ENCODE results near the gene FOXL2NB. TPM values are rescaled to one million over a fixed set of nuclear protein-coding genes. Genes with fewer than 3 reads are reported as not detected.
"Not testable (repeated sequence)": the region's sequence is repeated elsewhere in the genome, so short reads cannot be mapped to it uniquely, and the experiment has no call there.

FOXL2NB gene
- total RNA-seq, 2 experiments from 2014 or later, result not detected

DNA sequence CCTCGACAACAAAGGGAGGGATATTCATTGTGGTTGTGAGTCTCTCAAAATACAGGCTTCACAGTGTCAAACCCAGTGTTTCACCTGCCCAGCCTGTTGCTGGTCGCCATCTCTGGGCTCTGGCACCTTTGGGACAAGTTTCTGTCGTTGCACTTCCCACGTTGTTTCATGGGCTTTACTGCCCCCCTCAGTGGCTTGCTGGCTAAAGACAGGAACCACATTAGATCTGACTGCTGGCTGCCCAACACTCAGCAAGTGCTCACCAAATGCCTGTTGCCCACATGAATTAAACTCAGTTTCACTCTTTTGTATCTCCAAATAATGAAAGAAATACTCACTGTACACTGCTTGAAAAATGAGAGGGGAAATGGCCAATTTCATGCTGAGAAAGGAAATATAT is 27.7 kb upstream of the FOXL2NB start:
- no TSS peak for BruUV-seq (replicated peaks)
- TF ChIP-seq, protein P1, sequence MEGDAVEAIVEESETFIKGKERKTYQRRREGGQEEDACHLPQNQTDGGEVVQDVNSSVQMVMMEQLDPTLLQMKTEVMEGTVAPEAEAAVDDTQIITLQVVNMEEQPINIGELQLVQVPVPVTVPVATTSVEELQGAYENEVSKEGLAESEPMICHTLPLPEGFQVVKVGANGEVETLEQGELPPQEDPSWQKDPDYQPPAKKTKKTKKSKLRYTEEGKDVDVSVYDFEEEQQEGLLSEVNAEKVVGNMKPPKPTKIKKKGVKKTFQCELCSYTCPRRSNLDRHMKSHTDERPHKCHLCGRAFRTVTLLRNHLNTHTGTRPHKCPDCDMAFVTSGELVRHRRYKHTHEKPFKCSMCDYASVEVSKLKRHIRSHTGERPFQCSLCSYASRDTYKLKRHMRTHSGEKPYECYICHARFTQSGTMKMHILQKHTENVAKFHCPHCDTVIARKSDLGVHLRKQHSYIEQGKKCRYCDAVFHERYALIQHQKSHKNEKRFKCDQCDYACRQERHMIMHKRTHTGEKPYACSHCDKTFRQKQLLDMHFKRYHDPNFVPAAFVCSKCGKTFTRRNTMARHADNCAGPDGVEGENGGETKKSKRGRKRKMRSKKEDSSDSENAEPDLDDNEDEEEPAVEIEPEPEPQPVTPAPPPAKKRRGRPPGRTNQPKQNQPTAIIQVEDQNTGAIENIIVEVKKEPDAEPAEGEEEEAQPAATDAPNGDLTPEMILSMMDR (conservative IDR thresholded peaks at IDR 0.05; ENCODE audit: low read length), result 0 out of 2 replicates have a peak, but pooled peaks have one; percentile 23
- no peak for TF ChIP-seq EZH2phosphoT487 (IDR thresholded peaks at IDR 0.05; ENCODE audit: borderline replicate concordance, low read depth, low read length)
- 0 out of 2 replicates have a peak overlapping the region, but pooled peaks have one; percentile 5 for H2AFZ ChIP-seq (ENCODE audit: low read length)

DNA sequence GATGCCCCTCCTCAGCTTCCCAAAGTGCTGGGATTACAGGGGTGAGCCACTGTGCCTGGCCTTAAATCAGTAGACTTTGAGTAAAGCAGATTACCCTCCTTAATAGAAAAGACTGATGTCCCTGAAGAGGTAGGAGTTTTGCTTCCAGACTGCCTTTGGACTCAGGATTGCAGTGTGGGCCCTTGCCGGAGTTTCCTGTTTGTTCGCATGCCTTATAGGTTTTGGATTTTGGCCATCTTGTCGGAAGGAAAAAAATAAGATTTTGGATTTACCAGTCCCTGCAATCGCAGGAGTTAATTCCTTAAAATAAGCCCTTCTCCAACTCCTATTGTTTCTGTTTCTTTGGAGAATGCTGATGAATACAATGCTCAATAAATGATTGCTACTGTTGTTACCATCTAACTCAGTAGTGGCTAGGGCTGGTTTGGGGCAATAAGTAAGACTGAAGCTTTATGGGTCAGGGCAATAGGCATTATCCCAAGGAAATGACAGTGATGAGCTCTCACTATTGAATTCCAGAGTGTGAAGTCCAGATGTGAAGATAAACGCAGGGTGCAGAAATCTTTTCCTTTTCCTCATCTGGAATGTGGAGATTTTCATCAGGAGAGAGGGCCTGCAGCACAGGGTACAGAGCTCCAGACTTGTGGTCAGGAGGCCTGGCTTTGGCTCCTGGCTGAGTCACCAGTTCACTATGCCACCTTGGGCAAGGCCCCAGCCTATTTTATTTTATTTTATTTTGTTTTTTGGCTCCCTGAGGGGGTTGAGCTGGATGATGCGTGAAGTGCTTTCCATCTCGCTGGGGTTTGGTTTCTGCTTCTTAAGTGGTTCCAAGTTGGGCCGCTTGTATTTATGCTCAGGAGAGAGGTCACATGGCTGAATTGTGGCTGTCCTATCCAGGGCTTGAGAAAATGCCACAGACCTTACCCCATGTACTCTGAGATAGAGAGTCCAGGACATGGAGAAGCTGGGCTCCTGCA is 25.4 kb upstream of the FOXL2NB start:
- Histone ChIP-seq H3K79me2 (ENCODE audit: insufficient read depth, low read depth, low read length) (no peaks in the 10 kb centered on the region), H3K9me2 (ENCODE audit: insufficient read depth, low read length) (no peaks in the 10 kb centered on the region), H3K4me1 (ENCODE audit: insufficient read depth, low read length, poor library complexity, severe bottlenecking) (no peaks in the 10 kb centered on the region), H3K27ac (ENCODE audit: low read depth, low read length, poor library complexity, severe bottlenecking) (no peak overlapping the region), H3K4me2 (ENCODE audit: low read length) (no peak overlapping the region), H4K20me1 (ENCODE audit: insufficient read depth, low read length) (no peaks in the 10 kb centered on the region), H3K4me3 (ENCODE audit: low read depth, low read length, poor library complexity, severe bottlenecking) (no peak overlapping the region), H2AFZ (ENCODE audit: low read length) (no peak overlapping the region), H3K36me3 (ENCODE audit: insufficient read depth, low read length) (no peaks in the 10 kb centered on the region), H3K9me3 (ENCODE audit: low read length) (no peaks in the 10 kb centered on the region)
- intact Hi-C loops (cut with micrococcal nuclease; ENCODE audit: unreplicated experiment), result no loop called here
- CTCF ChIA-PET (ENCODE audit: unreplicated experiment), result no interaction called here
- no peak for DNase-seq (ENCODE audit: low spot score)
- no TSS peak for BruUV-seq (replicated peaks)
- TF ChIP-seq EZH2phosphoT487 (IDR thresholded peaks at IDR 0.05; ENCODE audit: borderline replicate concordance, low read depth, low read length), result no peak
- TF ChIP-seq, protein P1 (conservative IDR thresholded peaks at IDR 0.05; ENCODE audit: low read length), result no peak
- POLR2A ChIA-PET, result interaction anchor here (0.6 to 1.7 kb wide), 5 partner anchors 226 to 842 kb away, joined by 3 to 5 read pairs (median 4); no protein-coding TSS in a partner anchor

More for the DNA sequence above, 27.7 kb upstream of the FOXL2NB start:
- DNase-seq (ENCODE audit: low spot score), result no peak
- H3K4me1 ChIP-seq (ENCODE audit: insufficient read depth, low read length, poor library complexity, severe bottlenecking), result peaks cover 4% of the 10 kb centered on the region
- H3K27ac ChIP-seq (ENCODE audit: low read depth, low read length, poor library complexity, severe bottlenecking), result no peak overlapping the region
- no peaks in the 10 kb centered on the region for H3K9me3 ChIP-seq (ENCODE audit: low read length)
- no peak overlapping the region for H3K4me2 ChIP-seq (ENCODE audit: low read length)
- no peak overlapping the region for H3K4me3 ChIP-seq (ENCODE audit: low read depth, low read length, poor library complexity, severe bottlenecking)
- no peaks in the 10 kb centered on the region for H3K79me2 ChIP-seq (ENCODE audit: insufficient read depth, low read depth, low read length)
- H3K9me2 ChIP-seq (ENCODE audit: insufficient read depth, low read length), result no peaks in the 10 kb centered on the region
- no peaks in the 10 kb centered on the region for H3K36me3 ChIP-seq (ENCODE audit: insufficient read depth, low read length)
- CTCF ChIA-PET (ENCODE audit: unreplicated experiment), result interaction anchor here (1.1 kb wide), 1 partner anchor 324 kb away, joined by 3 read pairs; no protein-coding TSS in a partner anchor
- H4K20me1 ChIP-seq (ENCODE audit: insufficient read depth, low read length), result no peaks in the 10 kb centered on the region
- POLR2A ChIA-PET, result interaction anchor here (0.7 kb wide), 1 partner anchor 1834 kb away, joined by 3 read pairs; no protein-coding TSS in a partner anchor
- intact Hi-C loops (cut with micrococcal nuclease; ENCODE audit: unreplicated experiment), result loop anchor here (5.0 to 10.0 kb wide), 2 partner anchors 732 to 855 kb away; partner anchors contain the start of gene ARMC8

DNA sequence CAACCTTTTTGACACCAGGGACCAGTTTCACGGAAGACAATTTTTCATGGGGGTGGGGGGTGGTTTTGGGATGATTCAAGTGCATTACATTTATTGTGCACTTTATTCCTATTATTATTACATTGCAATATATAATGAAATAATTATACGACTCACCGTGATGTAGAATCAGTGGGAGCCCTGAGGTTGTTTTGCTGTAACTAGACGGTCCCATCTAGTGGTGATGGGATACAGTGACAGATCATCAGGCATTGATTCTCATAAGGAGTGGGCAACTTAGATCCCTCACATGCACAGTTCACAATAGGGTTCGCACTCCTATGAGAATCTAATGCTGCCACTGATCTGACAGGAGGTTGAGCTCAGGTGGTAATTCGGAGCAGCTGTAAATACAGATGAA is 24.6 kb upstream of the FOXL2NB start:
- H3K79me2 ChIP-seq (ENCODE audit: insufficient read depth, low read depth, low read length); DNase-seq (ENCODE audit: low spot score); H3K9me2 ChIP-seq (ENCODE audit: insufficient read depth, low read length); intact Hi-C loops (cut with micrococcal nuclease; ENCODE audit: unreplicated experiment); H2AFZ ChIP-seq (ENCODE audit: low read length); H3K4me1 ChIP-seq (ENCODE audit: insufficient read depth, low read length, poor library complexity, severe bottlenecking); H3K27ac ChIP-seq (ENCODE audit: low read depth, low read length, poor library complexity, severe bottlenecking); H3K36me3 ChIP-seq (ENCODE audit: insufficient read depth, low read length); H3K4me3 ChIP-seq (ENCODE audit: low read depth, low read length, poor library complexity, severe bottlenecking); BruUV-seq (replicated peaks); H3K4me2 ChIP-seq (ENCODE audit: low read length); CTCF ChIA-PET (ENCODE audit: unreplicated experiment); H3K9me3 ChIP-seq (ENCODE audit: low read length); H4K20me1 ChIP-seq (ENCODE audit: insufficient read depth, low read length): not testable (repeated sequence)
- POLR2A ChIA-PET, result interaction anchor here (1.3 kb wide), 1 partner anchor 10 kb away, joined by 4 read pairs; no protein-coding TSS in a partner anchor

All from OCI-LY7 (cell line).